Skin epidermis (tissue), 12 donors: Measurements from ENCODE around the gene PDSS2.
"Not testable (repeated sequence)": the region's sequence is repeated elsewhere in the genome, so short reads cannot be mapped to it uniquely, and the experiment has no call there.

Experiments used
- H3K27ac ChIP-seq, 21 experiments: fragments of 200-600 bp; sonication (generic) in 11 of 21; one replicate each; pipeline ENCODE4 v1.5.0; 2020; ENCODE audit warnings: mild to moderate bottlenecking in 3 of 21, inconsistent platforms in 2 of 21, moderate library complexity in 2 of 21
- H3K4me3 ChIP-seq, 7 experiments: fragments of 200-600 bp; sonication (generic) in 2 of 7; one replicate each; pipeline ENCODE4 v1.5.0; 2020; ENCODE audit warnings: inconsistent platforms in 2 of 7, mild to moderate bottlenecking in 2 of 7, moderate library complexity in 1 of 7

Gene PDSS2

GRCh38 chr6:107152638-107153430 lies 306.5 kb downstream of the PDSS2 start:
- no peak overlapping the region for H3K27ac ChIP-seq
- no peak overlapping the region for H3K4me3 ChIP-seq

GRCh38 chr6:107144666-107145065 lies 314.7 kb downstream of the PDSS2 start:
- no peak overlapping the region for H3K27ac ChIP-seq
- H3K4me3 ChIP-seq, result no peak overlapping the region

- H3K27ac ChIP-seq, result no peak overlapping the region
Observed at GRCh38 chr6:107144014-107144413, 315.4 kb downstream of the PDSS2 start.

GRCh38 chr6:107140581-107140980 lies 318.8 kb downstream of the PDSS2 start:
- no peak overlapping the region for H3K27ac ChIP-seq
- H3K4me3 ChIP-seq, result no peak overlapping the region

More at GRCh38 chr6:107144014-107144413, 315.4 kb downstream of the PDSS2 start:
- H3K4me3 ChIP-seq, result no peak overlapping the region

- H3K4me3 ChIP-seq, H3K27ac ChIP-seq: not testable (repeated sequence)
Observed at GRCh38 chr6:107136324-107136723, 323.0 kb downstream of the PDSS2 start.

GRCh38 chr6:107135048-107135680 lies 324.2 kb downstream of the PDSS2 start:
- not testable (repeated sequence) for H3K27ac ChIP-seq, H3K4me3 ChIP-seq

GRCh38 chr6:107132330-107132954 lies 326.9 kb downstream of the PDSS2 start:
- no peak overlapping the region for H3K4me3 ChIP-seq
- no peak overlapping the region for H3K27ac ChIP-seq

- Histone ChIP-seq H3K27ac (no peak overlapping the region), H3K4me3 (no peak overlapping the region)
Observed at GRCh38 chr6:107129370-107129925, 329.9 kb downstream of the PDSS2 start.

GRCh38 chr6:107128577-107128976 lies 330.8 kb downstream of the PDSS2 start:
- Histone ChIP-seq H3K27ac (no peak overlapping the region), H3K4me3 (no peak overlapping the region)

- no peak overlapping the region for H3K27ac ChIP-seq
- no peak overlapping the region for H3K4me3 ChIP-seq
Observed at GRCh38 chr6:107128175-107128574, 331.2 kb downstream of the PDSS2 start.

GRCh38 chr6:107125771-107126170 lies 333.6 kb downstream of the PDSS2 start:
- Histone ChIP-seq H3K27ac (no peak overlapping the region), H3K4me3 (no peak overlapping the region)

- no peak overlapping the region for H3K4me3 ChIP-seq
Observed at GRCh38 chr6:107124934-107125348, 334.4 kb downstream of the PDSS2 start.

GRCh38 chr6:107123501-107123900 lies 335.9 kb downstream of the PDSS2 start:
- Histone ChIP-seq H3K4me3 (no peak overlapping the region), H3K27ac (no peak overlapping the region)

More at GRCh38 chr6:107124934-107125348, 334.4 kb downstream of the PDSS2 start:
- no peak overlapping the region for H3K27ac ChIP-seq

GRCh38 chr6:107122748-107123147 lies 336.6 kb downstream of the PDSS2 start:
- Histone ChIP-seq H3K4me3 (no peak overlapping the region), H3K27ac (no peak overlapping the region)

- H3K4me3 ChIP-seq, result no peak overlapping the region
- no peak overlapping the region for H3K27ac ChIP-seq
Observed at GRCh38 chr6:107121964-107122495, 337.3 kb downstream of the PDSS2 start.

GRCh38 chr6:107121266-107121665 lies 338.1 kb downstream of the PDSS2 start:
- Histone ChIP-seq H3K4me3 (no peak overlapping the region), H3K27ac (no peak overlapping the region)

- H3K4me3 ChIP-seq, result no peak overlapping the region
- no peak overlapping the region for H3K27ac ChIP-seq
Observed at GRCh38 chr6:107120404-107120803, 339.0 kb downstream of the PDSS2 start.

GRCh38 chr6:107118976-107119375 lies 340.4 kb downstream of the PDSS2 start:
- no peak overlapping the region for H3K4me3 ChIP-seq
- H3K27ac ChIP-seq, result no peak overlapping the region

- H3K4me3 ChIP-seq, H3K27ac ChIP-seq: not testable (repeated sequence)
Observed at GRCh38 chr6:107118540-107118939, 340.8 kb downstream of the PDSS2 start.

- Histone ChIP-seq H3K27ac (no peak overlapping the region), H3K4me3 (no peak overlapping the region)
Observed at GRCh38 chr6:107116931-107117330, 342.4 kb downstream of the PDSS2 start.
